SK-N-SH treated with all-trans-retinoic acid at 6 μM for 48 hours (cell line): Measurements from ENCODE around the gene CUBN.

Experiments used
- ATAC-seq: fragments of 200-7000 bp; cut with Tn5 transposase; 3 replicates; pipeline ENCODE4 v1.9.1; 2020; ENCODE audit warnings: mild to moderate bottlenecking, moderate library complexity
- ARNTL ChIP-seq: fragments of 450-650 bp; formaldehyde crosslinking; IDR thresholded peaks from 2 replicates; pipeline ENCODE4 v1.5.0; 2020; ENCODE audit warnings: low read depth, mild to moderate bottlenecking, moderate library complexity, borderline replicate concordance
- BACH2 ChIP-seq: fragments of 250-450 bp; sonication (Bioruptor Pico); IDR thresholded peaks from 2 replicates; pipeline ENCODE4 v1.9.0; 2021; ENCODE audit warnings: mild to moderate bottlenecking, borderline replicate concordance
- CSDC2 ChIP-seq: fragments of 250-450 bp; sonication (Bioruptor Pico); IDR thresholded peaks from 2 replicates; pipeline ENCODE4 v1.5.0; 2020; ENCODE audit warnings: mild to moderate bottlenecking, moderate library complexity
- ESRRG ChIP-seq: fragments of 250-450 bp; sonication (Bioruptor Pico); IDR thresholded peaks from 2 replicates; pipeline ENCODE4 v1.6.1; 2021; ENCODE audit warnings: mild to moderate bottlenecking
- GLIS3 ChIP-seq: fragments of 250-450 bp; sonication (Bioruptor Pico); IDR thresholded peaks from 2 replicates; pipeline ENCODE4 v1.5.0; 2020; ENCODE audit warnings: mild to moderate bottlenecking, moderate library complexity
- ISL1 ChIP-seq: fragments of 250-450 bp; sonication (Bioruptor Pico); IDR thresholded peaks from 2 replicates; pipeline ENCODE4 v2.1.2; 2022; ENCODE audit warnings: mild to moderate bottlenecking, moderate library complexity
- OSR1 ChIP-seq: fragments of 250-450 bp; sonication (Bioruptor Pico); IDR thresholded peaks from 2 replicates; pipeline ENCODE4 v1.8.0; 2022; ENCODE audit warnings: moderate library complexity, mild to moderate bottlenecking, inconsistent platforms
- PATZ1 ChIP-seq: fragments of 250-450 bp; sonication (Bioruptor Pico); IDR thresholded peaks from 2 replicates; pipeline ENCODE4 v1.8.0; 2020; ENCODE audit warnings: mild to moderate bottlenecking, moderate library complexity, borderline replicate concordance
- POU6F1 ChIP-seq: fragments of 250-450 bp; sonication (Bioruptor Pico); IDR thresholded peaks from 2 replicates; pipeline ENCODE4 v1.8.0; 2021; ENCODE audit warnings: low read depth, mild to moderate bottlenecking, moderate library complexity, borderline replicate concordance
- PPARA ChIP-seq: fragments of 250-450 bp; sonication (Bioruptor Pico); IDR thresholded peaks from 2 replicates; pipeline ENCODE4 v1.5.0; 2020; ENCODE audit warnings: mild to moderate bottlenecking, borderline replicate concordance
- RARB ChIP-seq: fragments of 250-450 bp; sonication (Bioruptor Pico); IDR thresholded peaks from 2 replicates; pipeline ENCODE4 v1.8.0; 2021; ENCODE audit warnings: mild to moderate bottlenecking, moderate library complexity
- SNAI2 ChIP-seq: fragments of 250-450 bp; sonication (Bioruptor Pico); IDR thresholded peaks from 2 replicates; pipeline ENCODE4 v1.5.0; 2020; ENCODE audit warnings: mild to moderate bottlenecking, moderate library complexity
- TCF4 ChIP-seq: fragments of 250-450 bp; sonication (Bioruptor Pico); IDR thresholded peaks from 2 replicates; pipeline ENCODE4 v1.8.0; 2021; ENCODE audit warnings: mild to moderate bottlenecking, moderate library complexity, borderline replicate concordance
- TOX ChIP-seq: fragments of 250-450 bp; sonication (Bioruptor Pico); IDR thresholded peaks from 2 replicates; pipeline ENCODE4 v1.8.0; 2021; ENCODE audit warnings: mild to moderate bottlenecking, moderate library complexity, borderline replicate concordance
- ZC3H10 ChIP-seq: fragments of 250-450 bp; sonication (Bioruptor Pico); IDR thresholded peaks from 2 replicates; pipeline ENCODE4 v1.5.1; 2021; ENCODE audit warnings: mild to moderate bottlenecking, moderate library complexity
- ZFP3 ChIP-seq: fragments of 250-450 bp; sonication (Bioruptor Pico); IDR thresholded peaks from 2 replicates; pipeline ENCODE4 v1.5.0; 2020; ENCODE audit warnings: mild to moderate bottlenecking, moderate library complexity
- ZFP30 ChIP-seq: fragments of 450-650 bp; formaldehyde crosslinking; IDR thresholded peaks from 2 replicates; pipeline ENCODE4 v1.5.0; 2022; ENCODE audit warnings: mild to moderate bottlenecking, moderate library complexity
- ZNF565 ChIP-seq: fragments of 450-650 bp; formaldehyde crosslinking; conservative IDR thresholded peaks from 2 replicates; pipeline ENCODE4 v1.5.0; 2020; ENCODE audit warnings: low read depth, mild to moderate bottlenecking, moderate library complexity
- ZNF70 ChIP-seq: fragments of 450-650 bp; formaldehyde crosslinking; IDR thresholded peaks from 2 replicates; pipeline ENCODE4 v1.5.0; 2020; ENCODE audit warnings: mild to moderate bottlenecking, moderate library complexity
- TF ChIP-seq, protein P1 (sequence below): fragments of 250-450 bp; sonication (Bioruptor Pico); IDR thresholded peaks from 2 replicates; pipeline ENCODE4 v1.5.0; 2020; ENCODE audit warnings: mild to moderate bottlenecking, moderate library complexity

Gene CUBN

DNA sequence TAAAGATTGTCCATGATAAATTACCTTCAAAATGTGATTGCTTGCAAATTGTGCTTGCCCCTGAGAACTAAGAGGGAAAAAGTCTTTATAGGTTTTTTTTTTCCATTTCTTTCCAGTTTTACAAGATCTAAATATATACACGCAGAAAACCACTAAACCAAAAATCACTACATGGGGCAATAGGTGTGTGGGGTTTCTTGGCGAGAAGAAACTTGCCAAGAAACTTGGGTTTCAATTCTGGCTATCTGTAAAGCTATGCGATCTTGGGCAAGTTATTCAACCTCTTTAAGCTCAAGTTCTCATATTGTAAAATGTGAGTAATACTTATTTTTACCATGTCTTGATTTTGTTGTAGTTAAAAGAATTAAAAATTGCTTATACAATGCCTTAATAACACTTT is 17.0 kb downstream of the CUBN start:
- no peak for ATAC-seq
- TF ChIP-seq ZFP30 (CRISPR knock-in tag) (no peak), OSR1 (CRISPR knock-in tag) (no peak), ISL1 (CRISPR knock-in tag) (no peak), ZC3H10 (CRISPR knock-in tag) (no peak), ZNF565 (CRISPR knock-in tag) (no peak), SNAI2 (no peak), ZNF70 (CRISPR knock-in tag) (no peak), RARB (CRISPR knock-in tag) (no peak), POU6F1 (CRISPR knock-in tag) (no peak), BACH2 (CRISPR knock-in tag) (no peak)

- peak; percentile 88 for ATAC-seq
- TF ChIP-seq, protein P1, sequence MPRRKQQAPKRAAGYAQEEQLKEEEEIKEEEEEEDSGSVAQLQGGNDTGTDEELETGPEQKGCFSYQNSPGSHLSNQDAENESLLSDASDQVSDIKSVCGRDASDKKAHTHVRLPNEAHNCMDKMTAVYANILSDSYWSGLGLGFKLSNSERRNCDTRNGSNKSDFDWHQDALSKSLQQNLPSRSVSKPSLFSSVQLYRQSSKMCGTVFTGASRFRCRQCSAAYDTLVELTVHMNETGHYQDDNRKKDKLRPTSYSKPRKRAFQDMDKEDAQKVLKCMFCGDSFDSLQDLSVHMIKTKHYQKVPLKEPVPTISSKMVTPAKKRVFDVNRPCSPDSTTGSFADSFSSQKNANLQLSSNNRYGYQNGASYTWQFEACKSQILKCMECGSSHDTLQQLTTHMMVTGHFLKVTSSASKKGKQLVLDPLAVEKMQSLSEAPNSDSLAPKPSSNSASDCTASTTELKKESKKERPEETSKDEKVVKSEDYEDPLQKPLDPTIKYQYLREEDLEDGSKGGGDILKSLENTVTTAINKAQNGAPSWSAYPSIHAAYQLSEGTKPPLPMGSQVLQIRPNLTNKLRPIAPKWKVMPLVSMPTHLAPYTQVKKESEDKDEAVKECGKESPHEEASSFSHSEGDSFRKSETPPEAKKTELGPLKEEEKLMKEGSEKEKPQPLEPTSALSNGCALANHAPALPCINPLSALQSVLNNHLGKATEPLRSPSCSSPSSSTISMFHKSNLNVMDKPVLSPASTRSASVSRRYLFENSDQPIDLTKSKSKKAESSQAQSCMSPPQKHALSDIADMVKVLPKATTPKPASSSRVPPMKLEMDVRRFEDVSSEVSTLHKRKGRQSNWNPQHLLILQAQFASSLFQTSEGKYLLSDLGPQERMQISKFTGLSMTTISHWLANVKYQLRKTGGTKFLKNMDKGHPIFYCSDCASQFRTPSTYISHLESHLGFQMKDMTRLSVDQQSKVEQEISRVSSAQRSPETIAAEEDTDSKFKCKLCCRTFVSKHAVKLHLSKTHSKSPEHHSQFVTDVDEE (CRISPR knock-in tag), result no peak
- TF ChIP-seq GLIS3 (CRISPR knock-in tag) (no peak), ZNF70 (CRISPR knock-in tag) (peak; percentile 43; the same call in 1 of the 2 replicates)
- TF ChIP-seq, all 23 proteins: peak for 1
Measured at GRCh38 chr10:17109475-17110207, 20.0 kb downstream of the CUBN start.

GRCh38 chr10:17109046-17109445 is 20.6 kb downstream of the CUBN start:
- no peak for ATAC-seq
- TF ChIP-seq POU6F1 (CRISPR knock-in tag) (no peak), CSDC2 (no peak), ZFP3 (CRISPR knock-in tag) (no peak), ISL1 (CRISPR knock-in tag) (no peak), TOX (no peak), BACH2 (CRISPR knock-in tag) (no peak), ZC3H10 (CRISPR knock-in tag) (no peak), TCF4 (CRISPR knock-in tag) (no peak), PATZ1 (no peak), RARB (CRISPR knock-in tag) (no peak), ZFP30 (CRISPR knock-in tag) (no peak)

GRCh38 chr10:17106991-17107390 is 22.6 kb downstream of the CUBN start:
- no peak for TF ChIP-seq ISL1 (CRISPR knock-in tag)
- TF ChIP-seq, all 23 proteins: peak for 0
- ATAC-seq, result no peak

DNA sequence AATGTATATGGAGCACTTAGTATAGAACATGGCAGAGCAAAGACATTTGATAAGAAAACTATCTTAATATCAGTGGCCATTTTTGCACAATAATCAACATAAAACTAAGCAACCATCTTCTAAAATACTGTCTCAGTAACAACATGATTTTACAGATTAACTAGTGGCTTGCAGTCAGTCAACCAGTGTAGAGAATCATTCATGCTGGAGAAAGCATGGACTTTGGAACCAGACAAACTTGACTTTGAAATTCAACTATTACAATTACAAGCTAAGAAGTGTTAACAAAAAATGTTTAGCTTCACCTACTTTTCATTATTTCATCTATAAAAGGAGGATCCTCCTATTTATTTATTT is 27.7 kb downstream of the CUBN start:
- ATAC-seq, result no peak
- no peak for TF ChIP-seq ZFP30 (CRISPR knock-in tag)
- no peak for TF ChIP-seq ARNTL (CRISPR knock-in tag)
- TF ChIP-seq ZNF565 (CRISPR knock-in tag), result no peak
- no peak for TF ChIP-seq PPARA (CRISPR knock-in tag)
- no peak for TF ChIP-seq TOX
- TF ChIP-seq ESRRG (CRISPR knock-in tag), result no peak
- TF ChIP-seq PATZ1, result no peak
- TF ChIP-seq, protein P1 (CRISPR knock-in tag), result no peak
